Uterus (tissue), 2 donors: ENCODE results near the gene RASD2.

Source experiments
- CTCF ChIP-seq, 4 experiments: fragments of 200-600 bp in 2 of 4; fragments of 450-650 bp in 2 of 4; sonication (generic) in 2 of 4; IDR thresholded peaks; one replicate each; pipeline ENCODE4 v1.5.1; 2016 to 2019; ENCODE audit warnings: antibody characterized with exemption in 4 of 4, mild to moderate bottlenecking in 2 of 4, moderate library complexity in 1 of 4
- POLR2A ChIP-seq, 2 donors: fragments of 450-650 bp; IDR thresholded peaks; one replicate each; pipeline ENCODE4 v1.6.1; 2016; ENCODE audit warnings: antibody characterized with exemption in 2 of 2, mild to moderate bottlenecking in 1 of 2, moderate library complexity in 1 of 2

- TF ChIP-seq CTCF (IDR thresholded peaks at IDR 0.05) (no peak), POLR2A (IDR thresholded peaks at IDR 0.05) (no peak)
Measured at GRCh38 chr22:35553341-35553740, 12.7 kb downstream of the RASD2 start.
